ENCODE measurements around the gene DMXL1.
"Not testable (repeated sequence)": the region's sequence is repeated elsewhere in the genome, so short reads cannot be mapped to it uniquely, and the experiment has no call there.

DMXL1 gene

GRCh38 chr5:119063579-119064379, 7.1 kb upstream of the DMXL1 start:
- DNase-seq (ENCODE audit: low read depth in 2 of 2), result no peak

GRCh38 chr5:119067450-119067849, 3.4 kb upstream of the DMXL1 start:
- no peak for DNase-seq (ENCODE audit: low read depth in 2 of 2)

GRCh38 chr5:119070578-119070827, 384 bp upstream of the DMXL1 start:
- DNase-seq (ENCODE audit: low read depth in 2 of 2), result no peak

- DNase-seq (ENCODE audit: low read depth in 2 of 2), result no peak
Measured at GRCh38 chr5:119071561-119071995, 691 bp downstream of the DMXL1 start.

- DNase-seq (ENCODE audit: low read depth in 2 of 2), result no peak
Measured at GRCh38 chr5:119072496-119072895, 1.6 kb downstream of the DMXL1 start.

GRCh38 chr5:119073746-119074337, 3.0 kb downstream of the DMXL1 start:
- not testable (repeated sequence) for DNase-seq (ENCODE audit: low read depth in 2 of 2)

GRCh38 chr5:119074419-119074818, 3.5 kb downstream of the DMXL1 start:
- DNase-seq (ENCODE audit: low read depth in 2 of 2), result no peak

GRCh38 chr5:119075269-119075668, 4.4 kb downstream of the DMXL1 start:
- not testable (repeated sequence) for DNase-seq (ENCODE audit: low read depth in 2 of 2)

- no peak for DNase-seq (ENCODE audit: low read depth in 2 of 2)
Measured at GRCh38 chr5:119076080-119076479, 5.2 kb downstream of the DMXL1 start.

- DNase-seq (ENCODE audit: low read depth in 2 of 2), result no peak
Measured at GRCh38 chr5:119077444-119077843, 6.6 kb downstream of the DMXL1 start.

GRCh38 chr5:119078071-119078846, 7.4 kb downstream of the DMXL1 start:
- DNase-seq (ENCODE audit: low read depth in 2 of 2), result no peak

- no peak for DNase-seq (ENCODE audit: low read depth in 2 of 2)
Measured at GRCh38 chr5:119078861-119079260, 8.0 kb downstream of the DMXL1 start.

- DNase-seq (ENCODE audit: low read depth in 2 of 2), result no peak
Measured at GRCh38 chr5:119079318-119079921, 8.5 kb downstream of the DMXL1 start.

- DNase-seq (ENCODE audit: low read depth in 2 of 2), result no peak
Measured at GRCh38 chr5:119080936-119081335, 10.0 kb downstream of the DMXL1 start.

GRCh38 chr5:119082691-119083090, 11.8 kb downstream of the DMXL1 start:
- no peak for DNase-seq (ENCODE audit: low read depth in 2 of 2)

GRCh38 chr5:119083679-119084078, 12.8 kb downstream of the DMXL1 start:
- DNase-seq (ENCODE audit: low read depth in 2 of 2), result no peak

- DNase-seq (ENCODE audit: low read depth in 2 of 2), result no peak
Measured at GRCh38 chr5:119088438-119088837, 17.6 kb downstream of the DMXL1 start.

GRCh38 chr5:119095611-119096010, 24.7 kb downstream of the DMXL1 start:
- no peak for DNase-seq (ENCODE audit: low read depth in 2 of 2)

GRCh38 chr5:119105971-119106370, 35.1 kb downstream of the DMXL1 start:
- no peak for DNase-seq (ENCODE audit: low read depth in 2 of 2)

GRCh38 chr5:119112151-119112550, 41.3 kb downstream of the DMXL1 start:
- DNase-seq (ENCODE audit: low read depth in 2 of 2), result no peak

GRCh38 chr5:119117237-119117636, 46.4 kb downstream of the DMXL1 start:
- DNase-seq (ENCODE audit: low read depth in 2 of 2), result no peak

GRCh38 chr5:119118000-119118399, 47.1 kb downstream of the DMXL1 start:
- DNase-seq (ENCODE audit: low read depth in 2 of 2), result no peak

GRCh38 chr5:119120893-119121292, 50.0 kb downstream of the DMXL1 start:
- no peak for DNase-seq (ENCODE audit: low read depth in 2 of 2)

Measured in stimulated activated CD8-positive, alpha-beta memory T cell treated with anti-CD3 and anti-CD28 coated beads, Interleukin-2, amount 100 ng/mL, for 1 hour (primary cell).